ENCODE data around the gene LY6G6F. TPM values are rescaled to one million over a fixed set of nuclear protein-coding genes. Genes with fewer than 3 reads are reported as not detected.

LY6G6F gene
- total RNA-seq, 4 donors from 2014 or later, result not detected

DNA sequence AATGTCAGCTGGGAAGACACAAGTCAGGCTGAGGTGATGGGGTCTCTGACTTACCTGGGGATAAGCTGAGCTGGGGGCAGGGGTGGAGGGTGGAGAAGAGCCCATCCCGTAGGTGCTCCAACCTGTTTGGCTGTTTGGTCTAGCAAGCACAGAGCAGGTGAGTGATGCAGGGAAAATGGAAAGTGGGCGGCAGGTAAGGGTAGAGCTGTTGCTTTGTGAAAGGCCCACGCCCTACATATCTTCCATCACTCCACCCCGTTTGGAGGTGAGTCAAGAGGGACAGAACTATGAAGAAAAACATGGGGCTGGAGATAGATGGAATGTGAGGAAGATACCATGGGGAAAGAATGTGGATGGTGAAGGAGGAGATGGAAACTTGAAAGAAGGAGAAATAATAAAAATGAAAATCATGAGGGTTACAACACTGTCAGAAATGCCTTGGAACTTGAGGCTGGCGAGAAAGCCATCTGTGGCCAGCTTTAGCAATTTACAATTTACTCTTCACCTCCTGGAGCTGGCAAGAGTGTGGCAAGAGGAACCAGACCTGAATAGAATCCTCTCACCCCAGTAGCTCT, 13.6 kb downstream of the LY6G6F start:
- Histone ChIP-seq H3K27ac (replicated peaks in 1 of 4) (no peak overlapping the region), H3K4me3 (no peak overlapping the region), H3K4me1 (no peaks in the 10 kb centered on the region), H3K36me3 (peaks cover 0 to 9% (median under 1%) of the 10 kb centered on the region in 4 donors), H3K27me3 (no peaks in the 10 kb centered on the region), H3K9me3 (no peaks in the 10 kb centered on the region)
- WGBS, result 90% methylated on average over 5 of the region's 5 CpGs
- intact Hi-C loops (cut with DNase I), result no loop called here
- DNase-seq (ENCODE audit: extremely low spot score), result no peak
- TF ChIP-seq, protein P1, sequence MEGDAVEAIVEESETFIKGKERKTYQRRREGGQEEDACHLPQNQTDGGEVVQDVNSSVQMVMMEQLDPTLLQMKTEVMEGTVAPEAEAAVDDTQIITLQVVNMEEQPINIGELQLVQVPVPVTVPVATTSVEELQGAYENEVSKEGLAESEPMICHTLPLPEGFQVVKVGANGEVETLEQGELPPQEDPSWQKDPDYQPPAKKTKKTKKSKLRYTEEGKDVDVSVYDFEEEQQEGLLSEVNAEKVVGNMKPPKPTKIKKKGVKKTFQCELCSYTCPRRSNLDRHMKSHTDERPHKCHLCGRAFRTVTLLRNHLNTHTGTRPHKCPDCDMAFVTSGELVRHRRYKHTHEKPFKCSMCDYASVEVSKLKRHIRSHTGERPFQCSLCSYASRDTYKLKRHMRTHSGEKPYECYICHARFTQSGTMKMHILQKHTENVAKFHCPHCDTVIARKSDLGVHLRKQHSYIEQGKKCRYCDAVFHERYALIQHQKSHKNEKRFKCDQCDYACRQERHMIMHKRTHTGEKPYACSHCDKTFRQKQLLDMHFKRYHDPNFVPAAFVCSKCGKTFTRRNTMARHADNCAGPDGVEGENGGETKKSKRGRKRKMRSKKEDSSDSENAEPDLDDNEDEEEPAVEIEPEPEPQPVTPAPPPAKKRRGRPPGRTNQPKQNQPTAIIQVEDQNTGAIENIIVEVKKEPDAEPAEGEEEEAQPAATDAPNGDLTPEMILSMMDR (IDR thresholded peaks at IDR 0.05), result no peak
- no peak for TF ChIP-seq POLR2A (IDR thresholded peaks at IDR 0.05; ENCODE audit: low read depth)
- TF ChIP-seq EP300 (IDR thresholded peaks at IDR 0.05), result no peak
- no peak for TF ChIP-seq POLR2AphosphoS5 (IDR thresholded peaks at IDR 0.05)

DNA sequence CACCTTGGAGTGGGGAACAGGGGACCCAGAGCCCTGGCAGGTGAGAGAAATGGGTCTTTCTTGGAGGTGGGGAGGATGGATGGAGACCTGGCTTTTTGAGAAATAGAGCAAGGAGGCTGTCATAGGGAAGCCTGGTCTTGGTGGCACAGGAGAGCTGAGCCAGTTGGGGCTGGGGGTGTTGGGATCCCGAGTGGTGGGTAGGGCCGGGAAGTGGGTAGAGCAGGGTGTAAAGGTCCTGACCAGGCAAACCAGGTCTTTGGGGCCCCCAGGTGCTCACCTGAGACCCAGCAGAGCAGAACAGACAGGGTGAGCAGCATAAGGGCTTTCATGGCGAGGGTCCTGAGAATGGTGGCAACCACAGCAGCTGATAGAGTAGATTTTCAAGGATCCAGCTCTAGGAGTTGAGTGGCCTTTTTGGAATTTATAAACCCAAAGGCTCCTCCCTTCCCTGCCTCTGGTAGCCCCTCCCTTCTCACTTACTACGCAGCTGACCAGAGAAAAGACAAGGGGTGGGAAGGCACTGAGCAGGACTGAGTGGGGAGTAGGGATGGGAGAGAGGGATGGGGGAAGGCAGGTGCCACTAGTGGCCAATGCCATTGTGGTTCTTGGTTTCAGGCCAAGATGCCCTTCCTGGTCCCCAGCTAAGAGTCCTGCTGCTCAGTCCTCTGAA, 14.8 kb downstream of the LY6G6F start, which contains the start of gene LY6G6C:
TSS of gene LY6G6C (minus strand) at position 396 of the 670 bp plus-strand sequence. CDS start at position 329, 67 bp downstream.
- intact Hi-C loops (cut with DNase I), result no loop called here
- DNase-seq (ENCODE audit: extremely low spot score), result no peak
- H3K4me3 ChIP-seq, result no peak within 1 kb of the TSS
- WGBS, result 84% methylated on average over 4 of the region's 4 CpGs
- H3K27me3 ChIP-seq, result no peaks in the 10 kb centered on the region
- no peaks in the 10 kb centered on the region for H3K9me3 ChIP-seq
- TF ChIP-seq, protein P1 (IDR thresholded peaks at IDR 0.05), result no peak
- TF ChIP-seq EP300 (IDR thresholded peaks at IDR 0.05), result no peak
- no peak within 1 kb of the TSS for H3K27ac ChIP-seq (replicated peaks in 1 of 4)
- no peaks in the 10 kb centered on the region for H3K4me1 ChIP-seq
- H3K36me3 ChIP-seq, result peaks cover 6 to 21% (median 9%) of the 10 kb centered on the region in 4 donors

DNA sequence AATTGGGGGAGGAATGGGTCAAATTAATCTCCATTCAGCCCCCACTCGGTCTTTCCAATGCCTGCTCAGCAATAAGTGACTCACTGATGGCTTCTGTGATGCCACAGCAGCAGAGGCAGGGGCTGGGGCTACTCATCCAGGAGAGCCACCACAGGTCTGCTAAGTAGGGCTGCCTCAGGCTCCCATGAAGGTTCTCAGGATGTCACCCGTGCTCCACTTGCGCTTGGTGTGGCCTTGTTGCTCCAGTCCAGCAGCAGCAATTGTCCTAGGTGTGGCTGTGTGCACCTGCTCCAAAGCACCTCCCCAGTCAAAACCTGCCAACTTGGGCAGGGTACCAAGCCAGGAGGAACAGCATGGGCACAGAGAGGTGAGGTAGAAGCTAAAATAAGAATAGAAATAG, 15.5 kb downstream of the LY6G6F start:
- Histone ChIP-seq H3K4me3 (no peak overlapping the region), H3K36me3 (peaks cover 13 to 28% (median 14%) of the 10 kb centered on the region in 4 donors), H3K4me1 (peaks cover 0 to 7% (median 4%) of the 10 kb centered on the region in 4 donors), H3K9me3 (no peaks in the 10 kb centered on the region), H3K27me3 (no peaks in the 10 kb centered on the region), H3K27ac (replicated peaks in 1 of 4) (no peak overlapping the region)
- intact Hi-C loops (cut with DNase I), result no loop called here
- no peak for TF ChIP-seq EP300 (IDR thresholded peaks at IDR 0.05)
- TF ChIP-seq, protein P1 (IDR thresholded peaks at IDR 0.05), result no peak
- TF ChIP-seq POLR2AphosphoS5 (IDR thresholded peaks at IDR 0.05), result no peak
- no peak for TF ChIP-seq POLR2A (IDR thresholded peaks at IDR 0.05; ENCODE audit: low read depth)
- DNase-seq (ENCODE audit: extremely low spot score), result no peak
- WGBS, result 100% methylated on average over 2 of the region's 3 CpGs

DNA sequence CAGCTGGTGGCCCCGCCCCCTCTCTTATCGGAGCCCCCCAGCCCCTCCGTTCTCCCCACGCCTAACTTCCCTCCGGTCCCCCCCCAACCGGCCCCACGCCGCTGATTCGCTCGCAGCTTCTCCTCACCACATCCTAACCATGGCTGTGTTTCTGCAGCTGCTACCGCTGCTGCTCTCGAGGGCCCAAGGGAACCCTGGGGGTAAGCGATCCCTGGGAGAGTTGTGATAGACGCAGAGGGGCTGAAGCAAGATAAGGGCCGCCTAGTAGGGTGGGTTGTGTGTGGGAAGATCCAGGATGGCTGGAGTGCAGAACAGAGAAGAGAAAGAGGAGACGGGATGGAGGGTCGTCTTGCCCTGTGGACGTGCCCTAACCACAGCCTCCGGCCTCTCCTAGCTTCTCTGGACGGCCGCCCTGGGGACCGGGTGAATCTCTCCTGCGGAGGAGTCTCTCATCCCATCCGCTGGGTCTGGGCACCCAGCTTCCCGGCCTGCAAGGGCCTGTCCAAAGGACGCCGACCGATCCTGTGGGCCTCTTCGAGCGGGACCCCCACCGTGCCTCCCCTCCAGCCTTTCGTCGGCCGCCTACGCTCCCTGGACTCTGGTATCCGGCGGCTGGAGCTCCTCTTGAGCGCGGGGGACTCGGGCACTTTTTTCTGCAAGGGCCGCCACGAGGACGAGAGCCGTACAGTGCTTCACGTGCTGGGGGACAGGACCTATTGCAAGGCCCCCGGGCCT, 16.7 kb downstream of the LY6G6F start, which contains the start of gene MPIG6B:
TSS of gene MPIG6B (plus strand) at position 129 of the 735 bp plus-strand sequence. CDS start at position 140, 11 bp downstream.
- H3K4me3 ChIP-seq, result no peak within 1 kb of the TSS
- no peaks in the 10 kb centered on the region for H3K27me3 ChIP-seq
- TF ChIP-seq EP300 (IDR thresholded peaks at IDR 0.05) (no peak), POLR2AphosphoS5 (IDR thresholded peaks at IDR 0.05) (no peak), POLR2A (IDR thresholded peaks at IDR 0.05; ENCODE audit: low read depth) (no peak)
- TF ChIP-seq, protein P1 (IDR thresholded peaks at IDR 0.05), result no peak
- WGBS, result 78% methylated on average over 46 of the region's 46 CpGs
- H3K36me3 ChIP-seq, result peaks cover 17 to 39% (median 26%) of the 10 kb centered on the region in 4 donors
- intact Hi-C loops (cut with DNase I), result no loop called here
- no peak for DNase-seq (ENCODE audit: extremely low spot score)
- H3K27ac ChIP-seq (replicated peaks in 1 of 4), result no peak within 1 kb of the TSS
- no peaks in the 10 kb centered on the region for H3K9me3 ChIP-seq
- H3K4me1 ChIP-seq, result peaks cover 6 to 19% (median 17%) of the 10 kb centered on the region in 4 donors

All from esophagus muscularis mucosa (tissue), 4 donors.